Esophagus squamous epithelium (tissue), 4 donors: ENCODE results near the gene IRF7.

Experiments used
- CTCF ChIP-seq, 6 experiments: fragments of 450-650 bp in 4 of 6; fragments of 200-600 bp in 2 of 6; sonication (generic) in 2 of 6; IDR thresholded peaks; one replicate each; pipeline ENCODE4 v1.5.1; 2016 to 2019; ENCODE audit warnings: antibody characterized with exemption in 6 of 6, mild to moderate bottlenecking in 4 of 6, moderate library complexity in 4 of 6
- POLR2A ChIP-seq, 4 donors: fragments of 450-650 bp; IDR thresholded peaks; one replicate each; pipeline ENCODE4 v1.6.1; 2017; ENCODE audit warnings: antibody characterized with exemption in 4 of 4, mild to moderate bottlenecking in 4 of 4, moderate library complexity in 3 of 4

GRCh38 chr11:579830-580601, 35.7 kb downstream of the IRF7 start:
- TF ChIP-seq CTCF (IDR thresholded peaks at IDR 0.05) (no peak), POLR2A (IDR thresholded peaks at IDR 0.05) (no peak)
